Measurements from ENCODE around the gene TCEANC2. TPM values are rescaled to one million over a fixed set of nuclear protein-coding genes. Genes with fewer than 3 reads are reported as not detected.

TCEANC2 gene
- polyA plus RNA-seq, 1 of the 3 experiments (the other 2 are of a cell fraction), result 4.7 TPM

DNA sequence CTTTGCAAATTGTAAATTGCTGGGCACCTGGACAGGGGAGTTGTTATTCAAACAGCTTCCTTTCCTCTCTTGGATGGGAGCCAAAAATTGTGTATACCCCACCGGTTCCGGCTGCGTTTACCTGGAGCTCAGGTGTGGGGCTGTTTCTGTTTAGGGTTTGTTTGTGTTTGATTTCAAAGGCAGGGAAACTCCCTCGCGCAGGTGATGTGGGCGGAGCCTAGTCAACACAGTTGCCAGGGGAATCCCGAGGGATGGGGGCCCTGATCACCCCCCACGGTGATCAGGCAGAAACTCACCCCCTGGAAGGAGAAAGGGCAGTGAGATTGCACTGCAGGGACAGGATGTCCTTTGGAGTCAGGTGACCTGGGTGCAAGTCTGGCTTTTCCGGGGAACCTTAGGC, 71.1 kb downstream of the TCEANC2 start:
- CTCF ChIA-PET, result interaction anchor here (0.6 to 6.4 kb wide), 9 partner anchors 10 to 365 kb away, joined by 3 to 75 read pairs (median 5); no protein-coding TSS in a partner anchor
- DNase-seq, result no peak
- H2AFZ ChIP-seq (ENCODE audit: low read depth), result no peak overlapping the region
- 77% methylated on average over 8 of the region's 9 CpGs for WGBS (ENCODE audit: low lambda C conversion rate)
- H3F3A ChIP-seq (replicated peaks; ENCODE audit: insufficient read depth), result peaks cover 4% of the 10 kb centered on the region
- POLR2A ChIA-PET, result no interaction called here
- H3K4me1 ChIP-seq (ENCODE audit: control insufficient read depth in 1 of 2, insufficient read depth in 2 of 2, low read depth in 1 of 2, low read length in 1 of 2), result peaks cover 4 to 5% of the 10 kb centered on the region in 2 experiments; a peak in 2 of 4 replicates
- H3K4me2 ChIP-seq, result no peak overlapping the region
- H3K27me3 ChIP-seq (ENCODE audit: insufficient read depth), result no peaks in the 10 kb centered on the region
- H3K4me3 ChIP-seq (ENCODE audit: low read depth in 2 of 2, low read length in 1 of 2), result no peak overlapping the region
- H3K79me2 ChIP-seq (ENCODE audit: insufficient read depth), result no peaks in the 10 kb centered on the region
- no peak overlapping the region for H3K9ac ChIP-seq
- no peaks in the 10 kb centered on the region for H4K20me1 ChIP-seq (ENCODE audit: insufficient read depth)
- H3K9me2 ChIP-seq, result no peaks in the 10 kb centered on the region
- TF ChIP-seq POLR2AphosphoS5 (IDR thresholded peaks at IDR 0.05; ENCODE audit: low read depth, low read length), result no peak
- no peak for TF ChIP-seq NFIC (IDR thresholded peaks at IDR 0.05; ENCODE audit: borderline replicate concordance)
- no peak for TF ChIP-seq TEAD4 (IDR thresholded peaks at IDR 0.05; ENCODE audit: borderline replicate concordance, insufficient read depth)
- TF ChIP-seq, protein P1, sequence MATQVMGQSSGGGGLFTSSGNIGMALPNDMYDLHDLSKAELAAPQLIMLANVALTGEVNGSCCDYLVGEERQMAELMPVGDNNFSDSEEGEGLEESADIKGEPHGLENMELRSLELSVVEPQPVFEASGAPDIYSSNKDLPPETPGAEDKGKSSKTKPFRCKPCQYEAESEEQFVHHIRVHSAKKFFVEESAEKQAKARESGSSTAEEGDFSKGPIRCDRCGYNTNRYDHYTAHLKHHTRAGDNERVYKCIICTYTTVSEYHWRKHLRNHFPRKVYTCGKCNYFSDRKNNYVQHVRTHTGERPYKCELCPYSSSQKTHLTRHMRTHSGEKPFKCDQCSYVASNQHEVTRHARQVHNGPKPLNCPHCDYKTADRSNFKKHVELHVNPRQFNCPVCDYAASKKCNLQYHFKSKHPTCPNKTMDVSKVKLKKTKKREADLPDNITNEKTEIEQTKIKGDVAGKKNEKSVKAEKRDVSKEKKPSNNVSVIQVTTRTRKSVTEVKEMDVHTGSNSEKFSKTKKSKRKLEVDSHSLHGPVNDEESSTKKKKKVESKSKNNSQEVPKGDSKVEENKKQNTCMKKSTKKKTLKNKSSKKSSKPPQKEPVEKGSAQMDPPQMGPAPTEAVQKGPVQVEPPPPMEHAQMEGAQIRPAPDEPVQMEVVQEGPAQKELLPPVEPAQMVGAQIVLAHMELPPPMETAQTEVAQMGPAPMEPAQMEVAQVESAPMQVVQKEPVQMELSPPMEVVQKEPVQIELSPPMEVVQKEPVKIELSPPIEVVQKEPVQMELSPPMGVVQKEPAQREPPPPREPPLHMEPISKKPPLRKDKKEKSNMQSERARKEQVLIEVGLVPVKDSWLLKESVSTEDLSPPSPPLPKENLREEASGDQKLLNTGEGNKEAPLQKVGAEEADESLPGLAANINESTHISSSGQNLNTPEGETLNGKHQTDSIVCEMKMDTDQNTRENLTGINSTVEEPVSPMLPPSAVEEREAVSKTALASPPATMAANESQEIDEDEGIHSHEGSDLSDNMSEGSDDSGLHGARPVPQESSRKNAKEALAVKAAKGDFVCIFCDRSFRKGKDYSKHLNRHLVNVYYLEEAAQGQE (IDR thresholded peaks at IDR 0.05; ENCODE audit: low read depth, low read length), result no peak
- TF ChIP-seq SIN3A (IDR thresholded peaks at IDR 0.05; ENCODE audit: borderline replicate concordance, low read depth, low read length), result no peak
- no peak for TF ChIP-seq NRF1 (IDR thresholded peaks at IDR 0.05; ENCODE audit: low read depth, low read length)
- TF ChIP-seq RXRA (IDR thresholded peaks at IDR 0.05; ENCODE audit: borderline replicate concordance, low read depth), result no peak
- TF ChIP-seq, protein P2, sequence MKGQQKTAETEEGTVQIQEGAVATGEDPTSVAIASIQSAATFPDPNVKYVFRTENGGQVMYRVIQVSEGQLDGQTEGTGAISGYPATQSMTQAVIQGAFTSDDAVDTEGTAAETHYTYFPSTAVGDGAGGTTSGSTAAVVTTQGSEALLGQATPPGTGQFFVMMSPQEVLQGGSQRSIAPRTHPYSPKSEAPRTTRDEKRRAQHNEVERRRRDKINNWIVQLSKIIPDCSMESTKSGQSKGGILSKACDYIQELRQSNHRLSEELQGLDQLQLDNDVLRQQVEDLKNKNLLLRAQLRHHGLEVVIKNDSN (IDR thresholded peaks at IDR 0.05; ENCODE audit: borderline replicate concordance, low read depth), result no peak
- TF ChIP-seq, protein P3, sequence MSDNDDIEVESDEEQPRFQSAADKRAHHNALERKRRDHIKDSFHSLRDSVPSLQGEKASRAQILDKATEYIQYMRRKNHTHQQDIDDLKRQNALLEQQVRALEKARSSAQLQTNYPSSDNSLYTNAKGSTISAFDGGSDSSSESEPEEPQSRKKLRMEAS (IDR thresholded peaks at IDR 0.05; ENCODE audit: low read depth), result no peak
- no peak for TF ChIP-seq TCF12 (IDR thresholded peaks at IDR 0.05)
- no peak for TF ChIP-seq FOXM1 (IDR thresholded peaks at IDR 0.05; ENCODE audit: low read depth)
- no peak for TF ChIP-seq FOSL2 (IDR thresholded peaks at IDR 0.05; ENCODE audit: borderline replicate concordance, low read depth)
- no peak for TF ChIP-seq TAF1 (IDR thresholded peaks at IDR 0.05; ENCODE audit: borderline replicate concordance, low read depth, low read length)
- no peak for TF ChIP-seq EP300 (IDR thresholded peaks at IDR 0.05; ENCODE audit: borderline replicate concordance in 1 of 2, low read depth in 1 of 2, low read length in 1 of 2)
- TF ChIP-seq, protein P4, sequence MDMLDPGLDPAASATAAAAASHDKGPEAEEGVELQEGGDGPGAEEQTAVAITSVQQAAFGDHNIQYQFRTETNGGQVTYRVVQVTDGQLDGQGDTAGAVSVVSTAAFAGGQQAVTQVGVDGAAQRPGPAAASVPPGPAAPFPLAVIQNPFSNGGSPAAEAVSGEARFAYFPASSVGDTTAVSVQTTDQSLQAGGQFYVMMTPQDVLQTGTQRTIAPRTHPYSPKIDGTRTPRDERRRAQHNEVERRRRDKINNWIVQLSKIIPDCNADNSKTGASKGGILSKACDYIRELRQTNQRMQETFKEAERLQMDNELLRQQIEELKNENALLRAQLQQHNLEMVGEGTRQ (IDR thresholded peaks at IDR 0.05; ENCODE audit: borderline replicate concordance, low read depth, low read length), result no peak
- no peak for TF ChIP-seq RAD21 (IDR thresholded peaks at IDR 0.05; ENCODE audit: low read length)
- TF ChIP-seq, protein P5, sequence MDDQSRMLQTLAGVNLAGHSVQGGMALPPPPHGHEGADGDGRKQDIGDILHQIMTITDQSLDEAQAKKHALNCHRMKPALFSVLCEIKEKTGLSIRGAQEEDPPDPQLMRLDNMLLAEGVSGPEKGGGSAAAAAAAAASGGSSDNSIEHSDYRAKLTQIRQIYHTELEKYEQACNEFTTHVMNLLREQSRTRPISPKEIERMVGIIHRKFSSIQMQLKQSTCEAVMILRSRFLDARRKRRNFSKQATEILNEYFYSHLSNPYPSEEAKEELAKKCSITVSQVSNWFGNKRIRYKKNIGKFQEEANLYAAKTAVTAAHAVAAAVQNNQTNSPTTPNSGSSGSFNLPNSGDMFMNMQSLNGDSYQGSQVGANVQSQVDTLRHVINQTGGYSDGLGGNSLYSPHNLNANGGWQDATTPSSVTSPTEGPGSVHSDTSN (IDR thresholded peaks at IDR 0.05), result no peak
- no peaks in the 10 kb centered on the region for H3K36me3 ChIP-seq (replicated peaks in 1 of 2; ENCODE audit: control insufficient read depth in 1 of 2, insufficient read depth in 2 of 2, low read length in 1 of 2)
- no peak overlapping the region for H3K27ac ChIP-seq (ENCODE audit: low read depth in 2 of 2, low read length in 1 of 2)
- no peaks in the 10 kb centered on the region for H3K9me3 ChIP-seq

All from SK-N-SH (cell line).